Thymus (tissue), 11 donors: Measurements from ENCODE around the gene SVOP. TPM values are rescaled to one million over a fixed set of nuclear protein-coding genes. Genes with fewer than 3 reads are reported as not detected.

Source experiments
- DNase-seq, 9 donors: peaks; one replicate each; pipeline ENCODE4 v3.0.0-alpha.2; 2013; ENCODE audit warnings: low spot score in 9 of 9, low read depth in 6 of 9, missing footprints in 1 of 9
- H3K27ac ChIP-seq, 2 donors: one replicate each; pipeline ENCODE4 v1.5.1; 2013; ENCODE audit warnings: control low read depth in 1 of 2, low read depth in 1 of 2, low read length in 1 of 2, mild to moderate bottlenecking in 1 of 2, moderate library complexity in 1 of 2
- H3K27me3 ChIP-seq, 2 donors: one replicate each; pipeline ENCODE4 v1.5.1; 2013; ENCODE audit warnings: low read length in 1 of 2; ENCODE audit not compliant: control insufficient read depth in 2 of 2, insufficient read depth in 1 of 2
- H3K36me3 ChIP-seq, 2 donors: one replicate each; pipeline ENCODE4 v1.5.1; 2013; ENCODE audit warnings: low read length in 1 of 2, mild to moderate bottlenecking in 1 of 2, moderate library complexity in 1 of 2; ENCODE audit not compliant: control insufficient read depth in 2 of 2, insufficient read depth in 2 of 2
- H3K4me1 ChIP-seq, 2 donors: one replicate each; pipeline ENCODE4 v1.5.1; 2013; ENCODE audit warnings: low read length in 2 of 2; ENCODE audit not compliant: control insufficient read depth in 2 of 2, insufficient read depth in 2 of 2
- H3K4me3 ChIP-seq, 2 donors: one replicate each; pipeline ENCODE4 v1.5.1; 2013; ENCODE audit warnings: low read length in 2 of 2, control low read depth in 1 of 2, mild to moderate bottlenecking in 1 of 2
- H3K9me3 ChIP-seq, 2 donors: one replicate each; pipeline ENCODE4 v1.5.1; 2013; ENCODE audit warnings: low read length in 1 of 2, mild to moderate bottlenecking in 1 of 2; ENCODE audit not compliant: control insufficient read depth in 2 of 2, insufficient read depth in 1 of 2
- WGBS: extraction: QIAGEN DNeasy Blood & Tissue Kit; methylation state at CpG from one replicate; pipeline ENCODE4 v1.1.7; 2013; 5-methylcytosine and 5-hydroxymethylcytosine counted together
- polyA plus RNA-seq: library from polyadenylated mRNA; stranded (reverse); fragments of 200-250 nt; gene quantifications from one replicate; pipeline ENCODE4 v1.2.3, GENCODE V29; 2013
- total RNA-seq: library from RNA; stranded (reverse); fragments of 120-200 nt; gene quantifications from one replicate; pipeline ENCODE4 v1.2.4, GENCODE V29; 2013
- donor health status: healthy.

SVOP gene
- total and polyA plus RNA-seq, 2 donors: 0.05 to 0.14 TPM

DNA sequence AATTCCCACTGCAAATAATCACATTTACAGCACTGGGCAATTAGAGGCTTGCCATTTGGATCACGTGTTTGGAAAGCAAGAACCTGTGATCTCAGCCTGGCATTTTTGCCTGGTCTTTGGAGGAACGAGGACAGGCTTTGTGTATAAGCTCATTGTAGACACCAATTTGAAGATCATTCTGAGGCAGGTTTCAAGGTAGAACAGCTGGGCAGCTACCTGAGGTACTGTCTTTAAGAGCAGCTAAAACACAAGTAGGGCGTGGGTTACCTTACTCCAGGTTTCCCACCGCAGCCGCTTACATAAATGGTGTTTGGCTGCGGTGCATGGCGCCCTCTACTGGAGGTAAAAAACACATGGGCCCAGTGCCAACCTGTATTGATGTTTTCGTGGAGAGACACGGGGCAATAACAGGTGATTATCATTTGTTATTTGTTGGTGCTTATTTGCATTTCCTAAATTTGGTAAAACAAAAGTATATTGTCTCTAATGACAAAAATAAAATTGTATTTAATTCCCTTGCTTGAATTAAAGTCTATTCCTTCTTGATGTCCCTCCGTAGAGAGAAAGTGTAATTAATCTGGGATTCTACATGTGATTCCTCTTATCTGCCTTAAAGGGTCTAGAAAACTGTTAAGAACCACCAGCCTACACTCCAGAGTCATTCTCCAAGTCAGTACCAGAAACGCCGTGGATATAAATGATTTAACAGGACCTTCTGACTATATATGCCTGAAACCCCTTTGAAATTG is 69.7 kb downstream of the SVOP start:
- WGBS: 34% methylated on average over 12 of the region's 12 CpGs
- no peak overlapping the region for H3K4me3 ChIP-seq
- no peaks in the 10 kb centered on the region for H3K36me3 ChIP-seq
- H3K27me3 ChIP-seq: no peaks in the 10 kb centered on the region
- DNase-seq: peak; percentile 21 to 76 (median 53)
- H3K4me1 ChIP-seq: no peaks in the 10 kb centered on the region
- no peaks in the 10 kb centered on the region for H3K9me3 ChIP-seq
- no peak overlapping the region for H3K27ac ChIP-seq

DNA sequence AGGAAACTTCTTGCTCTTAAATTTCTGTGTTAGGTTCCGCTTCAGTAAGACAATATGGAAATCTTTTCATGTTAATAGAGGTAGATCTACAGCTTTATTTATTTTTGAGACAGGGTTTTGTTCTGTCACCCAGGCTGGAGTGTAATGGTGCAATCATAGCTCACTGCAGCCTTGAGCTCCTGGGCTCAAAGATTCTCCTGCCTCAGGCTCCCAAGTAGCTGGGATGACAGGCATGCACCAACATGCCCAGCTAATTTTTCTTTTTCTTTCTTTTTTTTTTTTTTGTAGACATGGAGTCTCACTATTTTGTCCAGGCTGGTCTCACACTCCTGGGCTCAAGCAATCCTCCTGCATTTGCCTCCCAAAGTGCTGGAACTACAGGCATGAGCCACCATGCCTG is 70.9 kb downstream of the SVOP start:
- no peaks in the 10 kb centered on the region for H3K4me1 ChIP-seq
- H3K36me3 ChIP-seq: no peaks in the 10 kb centered on the region
- no peak overlapping the region for H3K27ac ChIP-seq
- H3K27me3 ChIP-seq: no peaks in the 10 kb centered on the region
- no peaks in the 10 kb centered on the region for H3K9me3 ChIP-seq
- WGBS: 96% methylated on average over 1 of the region's 1 CpG
- no peak overlapping the region for H3K4me3 ChIP-seq
- no peak for DNase-seq

DNA sequence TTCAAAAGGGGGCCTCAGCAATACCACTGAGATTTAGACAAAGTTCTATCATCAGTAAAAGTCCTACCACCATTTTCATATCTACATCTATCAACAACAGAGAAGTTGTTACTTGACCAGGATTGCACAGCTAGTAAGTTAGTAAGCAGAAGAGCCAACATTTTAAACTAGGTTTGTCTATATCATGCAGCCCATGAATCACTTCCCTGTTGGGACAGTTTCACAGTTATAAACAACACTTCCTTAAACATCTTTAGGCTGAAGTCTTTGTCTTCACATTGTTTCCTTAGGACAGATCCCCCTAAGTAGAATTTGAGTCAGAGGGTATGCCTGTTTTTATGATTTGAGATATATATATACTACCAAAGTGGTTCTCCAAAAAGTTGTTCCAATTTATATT is 72.5 kb downstream of the SVOP start:
- no peaks in the 10 kb centered on the region for H3K36me3 ChIP-seq
- no peaks in the 10 kb centered on the region for H3K27me3 ChIP-seq
- H3K4me1 ChIP-seq: no peaks in the 10 kb centered on the region

DNA sequence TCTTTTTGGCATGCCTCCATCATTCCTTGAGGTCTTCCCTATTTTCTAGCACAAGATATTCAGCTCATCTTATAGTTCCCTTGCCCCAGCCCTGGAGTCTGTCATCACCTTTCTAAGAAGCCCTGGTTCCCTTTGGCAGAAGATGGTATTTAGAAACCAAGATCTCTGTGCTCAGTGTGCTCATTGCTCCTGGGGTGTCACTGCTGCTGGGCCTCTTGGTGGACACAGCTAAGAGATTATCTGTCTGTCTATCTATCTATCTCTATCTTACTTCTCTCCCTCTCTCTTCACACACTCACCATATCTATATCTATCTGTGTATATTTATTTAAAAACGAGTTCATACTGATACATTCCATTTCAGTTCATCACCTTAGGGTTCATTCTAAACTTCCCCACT is 73.8 kb downstream of the SVOP start:
- DNase-seq: no peak
- no peaks in the 10 kb centered on the region for H3K27me3 ChIP-seq
- no peak overlapping the region for H3K4me3 ChIP-seq
- no peaks in the 10 kb centered on the region for H3K4me1 ChIP-seq
- no peaks in the 10 kb centered on the region for H3K36me3 ChIP-seq
- H3K9me3 ChIP-seq: no peaks in the 10 kb centered on the region
- WGBS: 87% methylated on average over 1 of the region's 1 CpG
- no peak overlapping the region for H3K27ac ChIP-seq

More for the DNA sequence above, 72.5 kb downstream of the SVOP start:
- no peak for DNase-seq
- Histone ChIP-seq H3K4me3 (no peak overlapping the region), H3K27ac (no peak overlapping the region), H3K9me3 (no peaks in the 10 kb centered on the region)

DNA sequence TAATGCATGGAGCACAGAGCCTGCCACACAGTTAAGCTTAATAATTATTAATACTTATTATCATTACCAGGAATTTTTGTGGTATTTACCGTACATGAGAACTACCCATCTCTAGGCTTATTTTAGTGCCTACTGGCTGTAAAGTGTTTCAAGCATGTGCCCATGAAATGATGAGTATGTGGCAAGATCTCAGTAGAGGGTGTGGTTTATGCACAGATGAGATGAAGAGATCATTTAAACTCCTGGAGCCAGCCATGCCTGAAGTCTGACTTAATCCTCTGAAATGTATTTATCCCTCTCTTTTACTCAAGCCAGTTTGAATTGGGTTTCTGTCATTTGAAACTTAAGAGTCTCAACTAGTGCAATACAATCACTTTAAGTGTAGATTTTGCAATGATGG is 80.7 kb downstream of the SVOP start:
- WGBS: 38% methylated on average over 1 of the region's 1 CpG
- Histone ChIP-seq H3K4me3 (no peak overlapping the region), H3K4me1 (no peaks in the 10 kb centered on the region), H3K9me3 (no peaks in the 10 kb centered on the region), H3K27ac (no peak overlapping the region), H3K27me3 (no peaks in the 10 kb centered on the region), H3K36me3 (no peaks in the 10 kb centered on the region)
- DNase-seq: no peak

DNA sequence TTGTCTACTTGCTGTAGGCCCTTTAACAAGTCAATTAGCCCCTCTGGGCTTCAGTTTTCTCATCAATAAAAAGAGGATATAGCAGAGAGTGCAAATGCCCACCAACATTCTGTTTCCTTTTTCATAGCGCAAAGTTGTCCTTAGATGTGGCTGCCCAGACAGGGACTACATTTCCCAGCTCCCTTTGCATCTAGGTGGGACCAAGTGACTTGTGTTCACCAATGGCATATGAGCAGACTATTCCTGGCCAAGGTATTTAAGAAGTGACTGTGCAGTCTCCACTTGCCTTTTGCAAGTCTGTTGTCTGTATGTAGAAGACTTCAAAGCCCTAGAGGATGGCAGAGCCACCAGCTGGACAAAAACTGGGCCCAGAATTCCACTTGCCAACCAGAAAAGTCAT is 81.3 kb downstream of the SVOP start:
- no peaks in the 10 kb centered on the region for H3K27me3 ChIP-seq
- no peaks in the 10 kb centered on the region for H3K4me1 ChIP-seq
- no peaks in the 10 kb centered on the region for H3K9me3 ChIP-seq
- no peaks in the 10 kb centered on the region for H3K36me3 ChIP-seq
- H3K27ac ChIP-seq: no peak overlapping the region
- WGBS: 13% methylated on average over 1 of the region's 1 CpG
- H3K4me3 ChIP-seq: no peak overlapping the region
- peak in 8 of 9 donors; percentile 5 to 53 (median 10) for DNase-seq

DNA sequence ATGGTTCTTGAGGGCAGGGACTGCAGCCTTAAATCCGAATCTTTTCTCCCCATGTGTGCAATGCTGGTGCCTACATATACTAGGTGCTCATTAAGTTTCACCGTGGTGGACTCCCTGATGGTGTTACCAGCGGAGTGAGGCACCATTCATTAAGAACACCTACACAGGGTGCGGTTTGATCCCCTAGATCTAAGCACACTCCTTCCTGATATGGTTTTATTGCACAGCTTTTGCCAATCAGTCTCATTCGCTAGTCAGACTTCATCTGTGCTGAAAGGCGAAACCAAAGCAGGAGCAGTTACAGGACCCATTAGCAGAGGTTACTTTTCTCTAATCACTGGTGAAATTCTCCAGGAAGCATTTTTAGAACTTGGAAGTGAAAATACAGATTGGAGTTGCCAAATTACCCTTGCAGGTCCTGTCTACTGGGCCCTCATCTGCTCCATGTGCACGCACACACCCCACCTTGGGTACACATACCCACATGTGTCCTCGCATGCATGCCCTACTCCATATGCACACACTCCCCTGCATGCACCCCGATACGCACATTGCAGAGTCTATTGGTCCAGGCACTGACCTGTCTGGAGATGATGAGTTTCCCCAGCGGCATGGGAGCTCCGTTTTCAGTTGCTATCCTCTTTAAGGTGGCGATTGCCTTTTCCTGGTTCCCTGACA is 82.5 kb downstream of the SVOP start:
- WGBS: 93% methylated on average over 13 of the region's 13 CpGs

DNA sequence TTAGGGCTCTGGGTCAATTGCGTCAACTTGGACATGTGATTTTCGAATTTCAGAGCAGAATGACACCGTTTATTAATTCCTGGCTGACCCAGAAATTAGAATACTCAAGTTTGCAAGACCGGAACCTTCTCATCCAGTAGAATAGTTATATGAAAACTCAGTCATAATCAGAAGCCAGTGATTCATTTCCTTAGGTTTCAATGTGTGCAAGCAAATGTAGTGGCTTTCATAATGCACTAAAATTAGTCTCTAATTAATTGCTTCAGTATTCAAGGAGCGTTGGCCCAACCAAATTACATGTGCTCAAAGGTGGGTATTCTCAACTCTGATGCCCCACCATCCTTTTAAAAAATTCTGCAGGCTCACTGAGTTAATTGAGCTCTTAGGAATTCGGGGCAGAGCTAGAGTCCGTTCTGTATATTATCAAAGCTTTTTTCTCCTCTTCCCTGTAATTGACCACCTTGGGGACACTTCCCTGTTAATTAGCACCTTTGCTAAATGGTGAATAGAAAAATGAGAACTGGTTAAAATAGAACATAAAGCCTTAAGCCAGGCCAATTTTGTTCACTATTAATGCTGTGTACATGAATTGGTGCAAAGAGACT is 85.6 kb downstream of the SVOP start:
- H3K27me3 ChIP-seq: no peaks in the 10 kb centered on the region
- no peaks in the 10 kb centered on the region for H3K36me3 ChIP-seq
- peaks cover 0 to 3% of the 10 kb centered on the region in 2 donors for H3K9me3 ChIP-seq
- no peak for DNase-seq
- WGBS: 92% methylated on average over 7 of the region's 7 CpGs
- H3K27ac ChIP-seq: no peak overlapping the region
- no peak overlapping the region for H3K4me3 ChIP-seq
- H3K4me1 ChIP-seq: no peaks in the 10 kb centered on the region

More for the DNA sequence above, 82.5 kb downstream of the SVOP start:
- no peak for DNase-seq
- Histone ChIP-seq H3K4me3 (no peak overlapping the region), H3K9me3 (no peaks in the 10 kb centered on the region), H3K36me3 (no peaks in the 10 kb centered on the region), H3K4me1 (no peaks in the 10 kb centered on the region), H3K27me3 (no peaks in the 10 kb centered on the region), H3K27ac (no peak overlapping the region)

DNA sequence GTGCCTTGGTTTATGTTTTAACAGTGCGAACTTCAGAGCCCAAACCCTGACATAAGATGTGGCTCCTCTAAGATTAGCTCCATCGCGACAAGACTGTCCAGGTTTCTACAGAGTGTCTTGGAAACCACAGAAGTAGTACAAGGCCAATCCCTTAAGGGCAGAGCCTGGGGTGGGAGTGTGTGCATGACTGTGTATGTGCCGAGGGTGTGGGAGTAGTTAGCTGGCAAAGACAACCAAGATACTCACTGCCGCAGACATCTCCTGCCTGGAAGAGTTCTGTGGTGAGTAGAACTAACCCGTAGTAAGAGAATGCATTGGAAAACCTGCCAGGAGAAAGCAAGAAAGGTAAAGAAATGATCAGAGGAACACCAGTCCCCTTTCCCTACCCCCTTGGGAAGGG is 86.9 kb downstream of the SVOP start:
- H3K4me1 ChIP-seq: no peaks in the 10 kb centered on the region
- no peaks in the 10 kb centered on the region for H3K36me3 ChIP-seq
- no peak for DNase-seq
- no peaks in the 10 kb centered on the region for H3K27me3 ChIP-seq
- H3K9me3 ChIP-seq: peaks cover 0 to 3% of the 10 kb centered on the region in 2 donors
- no peak overlapping the region for H3K4me3 ChIP-seq
- WGBS: 94% methylated on average over 6 of the region's 6 CpGs
- no peak overlapping the region for H3K27ac ChIP-seq
